ENCODE results near the gene F13A1.
"Not testable (repeated sequence)": the region's sequence is repeated elsewhere in the genome, so short reads cannot be mapped to it uniquely, and the experiment has no call there.

The F13A1 gene

GRCh38 chr6:6314596-6314995 lies 5.9 kb downstream of the F13A1 start:
- in situ Hi-C loops (cut with HindIII; ENCODE audit: low sequenced_read_pairs): no loop called here
- no peak overlapping the region for H3K4me3 ChIP-seq (ENCODE audit: low read depth, low read length)
- no peak for DNase-seq (ENCODE audit: low read depth)
- no peak for TF ChIP-seq CTCF (IDR thresholded peaks at IDR 0.05; ENCODE audit: low read depth, low read length, missing control alignments)

DNA sequence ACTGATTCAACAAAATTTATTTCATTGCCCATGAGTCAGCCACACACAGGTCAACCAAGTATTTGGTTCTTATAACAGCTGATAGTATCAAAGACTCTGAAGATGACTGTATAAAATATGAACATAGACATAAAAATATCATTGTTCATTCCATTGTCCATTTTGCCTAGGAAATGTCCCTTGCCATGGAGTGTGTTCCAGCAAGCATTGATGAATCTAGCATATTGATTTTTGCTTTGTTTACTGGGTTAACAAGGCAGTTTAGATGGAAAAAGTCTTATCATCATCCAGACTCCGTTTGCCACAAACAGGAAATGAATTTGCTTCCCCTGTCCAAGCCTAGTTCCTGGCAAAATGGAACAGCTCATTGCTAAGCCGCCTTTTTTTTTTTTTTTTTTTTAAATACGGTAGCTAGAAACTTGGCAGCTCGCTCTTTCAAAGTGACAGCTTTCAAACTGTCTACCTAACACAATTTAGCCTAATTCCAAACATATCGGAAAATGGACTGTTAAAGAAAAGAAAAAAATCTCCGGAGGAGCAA lies 7.5 kb downstream of the F13A1 start:
- no peak for DNase-seq (ENCODE audit: low read depth)
- in situ Hi-C loops (cut with HindIII; ENCODE audit: low sequenced_read_pairs): no loop called here
- no peak overlapping the region for H3K4me3 ChIP-seq (ENCODE audit: low read depth, low read length)
- TF ChIP-seq CTCF (IDR thresholded peaks at IDR 0.05; ENCODE audit: low read depth, low read length, missing control alignments): no peak

DNA sequence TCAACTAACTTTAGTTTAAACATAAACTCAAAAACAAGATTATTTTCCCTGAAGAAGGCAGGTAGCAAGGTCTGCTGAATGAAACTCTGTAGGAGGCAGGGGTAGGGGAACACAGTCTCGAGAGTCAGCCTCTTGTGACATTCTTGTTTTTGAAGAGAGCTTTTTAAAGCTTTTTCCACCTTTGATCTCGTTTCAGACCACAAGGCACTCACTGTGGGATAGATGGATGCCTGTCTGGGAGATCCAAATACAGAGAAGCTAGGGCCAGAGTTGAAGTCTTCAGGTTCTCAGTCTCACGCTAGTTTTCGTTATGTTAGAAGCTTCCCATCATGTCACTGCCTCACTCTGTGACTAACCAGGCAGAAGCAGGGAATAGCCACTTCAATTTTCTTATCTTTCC lies 14.9 kb downstream of the F13A1 start:
- no peak for DNase-seq (ENCODE audit: low read depth)
- H3K4me3 ChIP-seq (ENCODE audit: low read depth, low read length): no peak overlapping the region
- no peak for TF ChIP-seq CTCF (IDR thresholded peaks at IDR 0.05; ENCODE audit: low read depth, low read length, missing control alignments)
- in situ Hi-C loops (cut with HindIII; ENCODE audit: low sequenced_read_pairs): no loop called here

DNA sequence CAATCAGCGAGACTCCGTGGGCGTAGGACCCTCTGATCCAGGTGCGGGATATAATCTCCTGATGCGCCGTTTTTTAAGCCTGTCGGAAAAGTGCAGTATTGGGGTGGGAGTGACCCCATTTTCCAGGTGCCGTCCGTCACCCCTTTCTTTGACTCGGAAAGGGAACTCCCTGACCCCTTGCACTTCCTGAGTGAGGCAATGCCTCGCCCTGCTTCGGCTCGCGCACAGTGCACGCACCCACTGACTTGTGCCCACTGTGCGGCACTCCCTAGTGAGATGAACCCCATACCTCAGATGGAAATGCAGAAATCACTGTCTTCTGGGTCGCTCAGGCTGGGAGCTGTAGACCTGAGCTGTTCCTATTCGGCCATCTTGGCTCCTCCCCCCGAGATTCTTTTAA lies 20.1 kb downstream of the F13A1 start:
- DNase-seq (ENCODE audit: low read depth); in situ Hi-C loops (cut with HindIII; ENCODE audit: low sequenced_read_pairs); H3K4me3 ChIP-seq (ENCODE audit: low read depth, low read length): not testable (repeated sequence)

- no peak for DNase-seq (ENCODE audit: low read depth)
- in situ Hi-C loops (cut with HindIII; ENCODE audit: low sequenced_read_pairs): no loop called here
- TF ChIP-seq CTCF (IDR thresholded peaks at IDR 0.05; ENCODE audit: low read depth, low read length, missing control alignments): no peak
- no peak overlapping the region for H3K4me3 ChIP-seq (ENCODE audit: low read depth, low read length)
Measured at GRCh38 chr6:6293317-6293716, 27.1 kb downstream of the F13A1 start.

- DNase-seq (ENCODE audit: low read depth): no peak
- H3K4me3 ChIP-seq (ENCODE audit: low read depth, low read length): no peak overlapping the region
- TF ChIP-seq CTCF (IDR thresholded peaks at IDR 0.05; ENCODE audit: low read depth, low read length, missing control alignments): no peak
- in situ Hi-C loops (cut with HindIII; ENCODE audit: low sequenced_read_pairs): no loop called here
Measured at GRCh38 chr6:6287415-6287814, 33.0 kb downstream of the F13A1 start.

GRCh38 chr6:6285679-6286078 lies 34.8 kb downstream of the F13A1 start:
- no peak overlapping the region for H3K4me3 ChIP-seq (ENCODE audit: low read depth, low read length)

More at GRCh38 chr6:6285679-6286078, 34.8 kb downstream of the F13A1 start:
- no peak for TF ChIP-seq CTCF (IDR thresholded peaks at IDR 0.05; ENCODE audit: low read depth, low read length, missing control alignments)
- in situ Hi-C loops (cut with HindIII; ENCODE audit: low sequenced_read_pairs): no loop called here
- no peak for DNase-seq (ENCODE audit: low read depth)

Data from astrocyte of the cerebellum (primary cell).